Naive thymus-derived CD8-positive, alpha-beta T cell (primary cell): ENCODE results near the gene MAP3K5. TPM values are rescaled to one million over a fixed set of nuclear protein-coding genes. Genes with fewer than 3 reads are reported as not detected.
A peak's percentile ranks its signal among the peaks of the same experiment; 100 is the strongest.

Experiments used
- ATAC-seq, 2 donors: fragments of 150-1000 bp; cut with Tn5 transposase in 1 of 2; sonication (Bioruptor Pico), chemical (Tn5 transposase) in 1 of 2; 1 replicate in 1 of 2; 2 replicates in 1 of 2; pipeline ENCODE4 v1.10.0; 2021; ENCODE audit warnings: mild to moderate bottlenecking in 2 of 2, moderate library complexity in 2 of 2
- POLR2A ChIA-PET: fragments of 350-600 bp; sonication (Branson Sonifier 250); formaldehyde crosslinking; loops from one replicate; lab custom pipeline; 2021; ENCODE audit warnings: antibody characterized with exemption; lab: Charles Lee
- DNase-seq, 10 donors: peaks; one replicate each; pipeline versions ENCODE4 v3.0.0 to v3.0.0-alpha.2; 2020 to 2022
- H3K27ac Mint-ChIP-seq, 10 donors: one replicate each; pipeline ENCODE4 v1.8.0; 2020 to 2022; ENCODE audit warnings: mild to moderate bottlenecking in 10 of 10, mixed read lengths in 10 of 10, moderate library complexity in 4 of 10, inconsistent platforms in 1 of 10
- H3K27me3 Mint-ChIP-seq, 5 donors: one replicate each; pipeline ENCODE4 v1.8.0; 2021 to 2022; ENCODE audit warnings: mixed read lengths in 5 of 5
- H3K36me3 Mint-ChIP-seq, 3 donors: one replicate each; pipeline ENCODE4 v1.8.0; 2020 to 2022; ENCODE audit warnings: mixed read lengths in 3 of 3, mild to moderate bottlenecking in 2 of 3, inconsistent platforms in 1 of 3
- H3K4me1 Mint-ChIP-seq, 4 donors: one replicate each; pipeline ENCODE4 v1.8.0; 2021 to 2022; ENCODE audit warnings: mixed read lengths in 4 of 4
- H3K4me3 Mint-ChIP-seq, 10 donors: one replicate each; pipeline ENCODE4 v1.8.0; 2020 to 2022; ENCODE audit warnings: mild to moderate bottlenecking in 10 of 10, mixed read lengths in 10 of 10, moderate library complexity in 6 of 10, inconsistent platforms in 1 of 10
- H3K9me3 Mint-ChIP-seq, 9 donors: one replicate each; pipeline ENCODE4 v1.8.0; 2020 to 2022; ENCODE audit warnings: mixed read lengths in 9 of 9, mild to moderate bottlenecking in 3 of 9, inconsistent platforms in 1 of 9, moderate library complexity in 1 of 9
- polyA plus RNA-seq, 3 donors: library from polyadenylated mRNA; unstranded; fragments of 300-500 nt; fragmentation: Illumina TruSeq; gene quantifications; one replicate each; pipeline ENCODE4 v1.2.3, GENCODE V29; 2021
- total RNA-seq, 8 experiments: library from RNA in 2 of 8; stranded (reverse) in 2 of 8; gene quantifications; one replicate each; pipeline ENCODE4 v1.2.3 and lab custom pipeline; 2021 to 2026

Gene MAP3K5
- total and polyA plus RNA-seq, 5 experiments from 2014 or later, result 3.0 to 8.7 (median 4.5) TPM

GRCh38 chr6:136514591-136514990 lies 277.7 kb downstream of the MAP3K5 start:
- H3K9me3 Mint-ChIP-seq, result no peaks in the 10 kb centered on the region
- no peak overlapping the region for H3K4me3 Mint-ChIP-seq
- POLR2A ChIA-PET, result no interaction called here
- peaks cover 0 to 9% (median 6%) of the 10 kb centered on the region in 5 donors for H3K27me3 Mint-ChIP-seq
- H3K36me3 Mint-ChIP-seq, result no peaks in the 10 kb centered on the region
- no peak for DNase-seq
- no peak for ATAC-seq
- peaks cover 0 to 19% (median 10%) of the 10 kb centered on the region in 4 donors for H3K4me1 Mint-ChIP-seq
- H3K27ac Mint-ChIP-seq, result no peak overlapping the region

GRCh38 chr6:136511926-136512325 lies 280.4 kb downstream of the MAP3K5 start:
- Mint-ChIP-seq H3K4me3 (no peak overlapping the region), H3K9me3 (no peaks in the 10 kb centered on the region), H3K27ac (no peak overlapping the region), H3K36me3 (no peaks in the 10 kb centered on the region), H3K4me1 (peaks cover 0 to 19% (median 12%) of the 10 kb centered on the region in 4 donors), H3K27me3 (peaks cover 0 to 9% (median 4%) of the 10 kb centered on the region in 5 donors)
- DNase-seq (no peak), ATAC-seq (no peak)
- POLR2A ChIA-PET, result no interaction called here

- Mint-ChIP-seq H3K27me3 (peaks cover 0 to 8% (median 1%) of the 10 kb centered on the region in 5 donors), H3K4me3 (no peak overlapping the region), H3K9me3 (no peaks in the 10 kb centered on the region), H3K4me1 (peaks cover 0 to 19% (median 12%) of the 10 kb centered on the region in 4 donors), H3K36me3 (no peaks in the 10 kb centered on the region), H3K27ac (no peak overlapping the region)
- ATAC-seq (no peak), DNase-seq (no peak)
- POLR2A ChIA-PET, result no interaction called here
Observed at GRCh38 chr6:136511397-136511796, 280.9 kb downstream of the MAP3K5 start.

- H3K4me3 Mint-ChIP-seq, result no peak overlapping the region
- peaks cover 0 to 19% (median 12%) of the 10 kb centered on the region in 4 donors for H3K4me1 Mint-ChIP-seq
- no peaks in the 10 kb centered on the region for H3K9me3 Mint-ChIP-seq
- peaks cover 0 to 5% (median 0%) of the 10 kb centered on the region in 5 donors for H3K27me3 Mint-ChIP-seq
- DNase-seq (peak in 2 of 10 donors; percentile 1 to 8), ATAC-seq (peak in 1 of 2 donors; percentile 78)
- H3K36me3 Mint-ChIP-seq, result no peaks in the 10 kb centered on the region
- POLR2A ChIA-PET, result no interaction called here
- peak overlapping the region in 1 of 10 donors; percentile 68 for H3K27ac Mint-ChIP-seq
Observed at GRCh38 chr6:136510782-136511181, 281.5 kb downstream of the MAP3K5 start.

- POLR2A ChIA-PET, result no interaction called here
- no peak for DNase-seq
- Mint-ChIP-seq H3K9me3 (no peaks in the 10 kb centered on the region), H3K36me3 (no peaks in the 10 kb centered on the region), H3K27me3 (peaks cover 0 to 4% (median 0%) of the 10 kb centered on the region in 5 donors), H3K4me1 (peaks cover 0 to 19% (median 12%) of the 10 kb centered on the region in 4 donors), H3K27ac (peak overlapping the region in 2 of 10 donors; percentile 23 to 36), H3K4me3 (no peak overlapping the region)
- peak in 1 of 2 donors; percentile 45 for ATAC-seq
Observed at GRCh38 chr6:136510299-136510698, 282.0 kb downstream of the MAP3K5 start.

- POLR2A ChIA-PET, result no interaction called here
- Mint-ChIP-seq H3K36me3 (no peaks in the 10 kb centered on the region), H3K9me3 (no peaks in the 10 kb centered on the region), H3K4me1 (peaks cover 0 to 19% (median 12%) of the 10 kb centered on the region in 4 donors), H3K27me3 (no peaks in the 10 kb centered on the region), H3K27ac (no peak overlapping the region), H3K4me3 (no peak overlapping the region)
- ATAC-seq, result no peak
- DNase-seq, result no peak
Observed at GRCh38 chr6:136508725-136509392, 283.4 kb downstream of the MAP3K5 start.

Other genes starting within 250 kb of the MAP3K5 start
- gene MAP7, start 242.1 kb downstream of the MAP3K5 start, total RNA-seq, result under 1 TPM in 1 of 2 experiments, not detected in 1; 0.16 TPM
- under 1 TPM in 1 of 3 donors, not detected in 2; 0.15 TPM for gene MAP7, start 242.1 kb downstream of the MAP3K5 start, polyA plus RNA-seq
- 1 to 10 TPM; 5.8 to 6.9 TPM for gene PEX7, start 30.1 kb upstream of the MAP3K5 start, total RNA-seq
- 1 to 10 TPM; 3.0 to 4.6 (median 4.2) TPM for gene PEX7, start 30.1 kb upstream of the MAP3K5 start, polyA plus RNA-seq
- not detected for gene SLC35D3, start 129.8 kb upstream of the MAP3K5 start, total RNA-seq
- gene SLC35D3, start 129.8 kb upstream of the MAP3K5 start, polyA plus RNA-seq, result not detected